Stimulated activated CD4-positive, alpha-beta T cell treated with anti-CD3 and anti-CD28 coated beads, TNF-alpha, amount 100 ng/mL, for 48 hours (primary cell): ENCODE measurements around the gene GPC6.

Source experiments
- DNase-seq, 3 donors: peaks; one replicate each; pipeline ENCODE4 v3.0.0-alpha.2; 2020; ENCODE audit warnings: low read depth in 3 of 3

Gene GPC6

DNA sequence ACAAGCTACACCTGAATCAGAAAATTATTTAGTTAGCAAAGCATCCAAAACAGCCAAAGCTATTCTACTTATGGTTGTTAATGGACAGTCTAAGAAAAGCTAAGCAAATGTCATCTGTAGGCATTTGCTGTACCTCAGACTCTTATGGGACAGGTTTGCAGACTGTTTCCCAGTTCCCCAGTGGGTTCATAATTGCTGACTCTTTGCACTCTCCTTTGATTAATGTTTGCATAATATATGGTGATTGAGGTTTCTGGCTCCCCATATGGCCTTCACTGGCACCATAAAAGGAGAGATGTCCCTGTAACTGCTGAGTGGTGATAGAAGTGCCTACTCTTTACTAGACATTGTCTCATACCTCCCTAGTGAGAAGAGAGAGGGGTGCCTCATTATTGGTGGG lies 142.1 kb downstream of the GPC6 start:
- no peak for DNase-seq

DNA sequence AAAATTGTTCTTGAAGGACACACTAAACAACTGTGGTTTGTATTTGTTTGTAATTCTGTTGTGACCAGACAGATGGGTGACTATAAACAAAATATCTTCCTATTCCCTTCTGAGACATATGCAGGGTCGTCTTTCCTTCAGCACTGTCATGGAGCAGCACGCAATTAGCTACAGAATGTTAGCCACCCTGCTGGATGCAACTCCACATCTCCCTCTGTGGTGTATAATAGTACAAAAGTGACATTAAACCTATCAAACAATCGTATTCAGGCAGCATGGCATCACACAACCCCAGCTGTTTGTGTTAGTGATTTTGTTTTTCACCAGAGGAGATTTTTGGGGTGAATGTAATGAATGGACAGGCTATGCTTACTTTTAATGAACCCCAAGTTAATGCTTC lies 146.2 kb downstream of the GPC6 start:
- no peak for DNase-seq

DNA sequence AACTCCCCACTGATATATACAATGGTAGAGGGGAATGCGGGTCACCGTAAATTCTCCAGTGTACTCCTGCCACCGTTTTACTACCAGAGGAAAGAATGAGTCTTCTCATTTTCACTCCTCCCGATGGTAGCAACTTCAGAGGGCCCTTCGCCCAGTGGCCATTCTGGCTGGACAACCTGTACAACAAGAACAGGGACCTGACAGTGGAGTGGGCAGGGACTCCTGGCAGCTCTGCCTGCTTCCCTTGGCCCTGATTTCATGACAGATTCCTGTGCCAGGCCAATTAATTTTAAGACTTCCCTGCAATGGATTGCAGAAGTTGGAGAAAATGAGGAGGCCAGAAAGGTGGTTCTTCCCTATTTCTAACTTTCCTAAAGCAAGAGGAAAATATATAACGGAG lies 148.9 kb downstream of the GPC6 start:
- no peak for DNase-seq

DNA sequence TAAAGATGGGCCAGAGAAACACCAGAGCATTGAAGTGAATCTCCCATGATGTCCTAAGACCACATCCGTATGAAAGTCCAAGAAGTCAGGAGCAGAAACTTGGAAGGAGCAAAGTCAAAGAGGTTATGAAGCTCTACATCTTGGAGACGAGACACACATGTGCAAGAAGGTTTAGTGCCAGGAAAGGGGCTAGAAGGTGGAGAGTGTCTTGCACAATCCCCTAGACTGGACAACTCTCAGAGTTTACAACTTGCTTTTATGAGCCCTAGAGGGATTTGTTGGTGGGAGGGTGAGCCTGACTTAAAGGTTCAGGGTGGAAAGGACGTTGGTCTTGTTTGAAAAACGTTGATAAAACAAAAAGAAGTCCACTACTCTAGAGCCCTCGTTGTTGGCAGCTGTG lies 150.6 kb downstream of the GPC6 start:
- no peak for DNase-seq

DNA sequence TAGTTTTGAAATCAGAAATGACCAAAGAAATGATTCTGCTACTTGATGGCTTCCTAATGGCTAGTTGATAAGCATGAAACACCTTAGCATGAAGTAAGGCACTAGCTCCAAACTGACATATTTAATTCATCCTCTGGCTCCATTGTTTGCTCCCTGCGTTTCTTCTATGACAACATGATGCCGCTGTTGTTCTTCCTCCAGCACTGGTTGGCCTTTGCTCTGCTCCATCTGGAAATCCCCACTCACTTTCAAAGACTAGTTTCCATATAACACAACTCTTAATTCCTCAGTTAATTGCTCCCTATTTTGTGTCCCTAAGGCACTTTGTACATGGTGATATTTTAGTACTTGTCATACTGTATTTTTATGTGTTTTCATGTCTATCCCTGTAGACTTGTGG lies 151.6 kb downstream of the GPC6 start:
- no peak for DNase-seq

DNA sequence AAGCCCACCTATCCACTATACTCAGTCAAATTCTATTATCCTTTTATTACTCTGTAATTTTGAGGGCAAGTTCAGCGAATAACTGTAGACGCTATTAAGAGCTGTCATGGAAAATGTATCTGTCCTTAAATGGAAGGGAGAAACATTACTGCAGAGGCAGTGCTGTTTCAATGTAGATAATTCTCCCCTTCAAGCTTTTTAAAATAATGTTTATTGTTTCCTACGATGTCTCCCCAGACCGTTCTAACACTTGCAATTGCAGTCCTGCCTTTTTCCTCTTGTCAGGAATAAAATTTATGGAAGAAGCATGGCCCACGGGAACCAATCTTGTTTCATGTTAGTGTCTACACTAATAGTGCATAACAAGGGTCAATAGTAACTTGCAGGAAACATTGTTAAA lies 159.5 kb downstream of the GPC6 start:
- DNase-seq = no peak

DNA sequence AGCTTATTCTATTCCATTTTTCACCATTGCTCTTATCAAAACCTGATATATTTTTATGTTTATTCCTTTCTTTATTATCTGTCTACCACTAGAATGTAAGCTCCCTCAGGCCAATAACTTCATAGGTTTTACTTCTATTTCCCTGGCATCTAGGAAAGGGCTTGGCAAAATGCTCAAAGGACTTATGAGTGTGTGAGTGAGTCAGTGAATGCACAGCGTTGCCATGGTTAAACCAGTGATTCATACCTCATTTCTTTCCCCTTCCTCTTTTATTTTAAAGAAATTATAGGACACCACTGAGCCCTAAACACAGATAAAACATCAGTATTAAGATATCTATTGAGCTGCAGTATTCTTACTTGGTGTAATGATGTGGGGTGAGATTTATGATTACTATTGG lies 162.1 kb downstream of the GPC6 start:
- DNase-seq = no peak

DNA sequence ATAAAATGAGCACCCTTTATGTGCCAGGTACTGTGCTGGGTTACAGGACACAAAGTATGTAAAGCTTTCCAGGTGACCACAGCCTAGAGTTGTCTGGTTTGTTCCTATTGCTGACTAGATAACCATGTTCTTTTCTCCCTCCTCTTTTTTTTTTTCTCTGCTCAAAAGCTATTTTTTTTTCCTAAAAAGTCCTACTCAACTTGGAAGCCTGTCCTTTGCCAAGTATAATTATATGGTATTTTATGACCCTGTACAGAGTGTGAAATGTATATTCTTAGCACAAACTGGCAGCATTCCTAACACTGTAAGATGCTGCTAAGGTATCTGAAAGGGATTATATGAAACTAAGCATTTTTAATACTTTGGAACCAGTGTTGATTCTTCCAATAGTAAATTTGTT lies 171.0 kb downstream of the GPC6 start:
- no peak for DNase-seq

DNA sequence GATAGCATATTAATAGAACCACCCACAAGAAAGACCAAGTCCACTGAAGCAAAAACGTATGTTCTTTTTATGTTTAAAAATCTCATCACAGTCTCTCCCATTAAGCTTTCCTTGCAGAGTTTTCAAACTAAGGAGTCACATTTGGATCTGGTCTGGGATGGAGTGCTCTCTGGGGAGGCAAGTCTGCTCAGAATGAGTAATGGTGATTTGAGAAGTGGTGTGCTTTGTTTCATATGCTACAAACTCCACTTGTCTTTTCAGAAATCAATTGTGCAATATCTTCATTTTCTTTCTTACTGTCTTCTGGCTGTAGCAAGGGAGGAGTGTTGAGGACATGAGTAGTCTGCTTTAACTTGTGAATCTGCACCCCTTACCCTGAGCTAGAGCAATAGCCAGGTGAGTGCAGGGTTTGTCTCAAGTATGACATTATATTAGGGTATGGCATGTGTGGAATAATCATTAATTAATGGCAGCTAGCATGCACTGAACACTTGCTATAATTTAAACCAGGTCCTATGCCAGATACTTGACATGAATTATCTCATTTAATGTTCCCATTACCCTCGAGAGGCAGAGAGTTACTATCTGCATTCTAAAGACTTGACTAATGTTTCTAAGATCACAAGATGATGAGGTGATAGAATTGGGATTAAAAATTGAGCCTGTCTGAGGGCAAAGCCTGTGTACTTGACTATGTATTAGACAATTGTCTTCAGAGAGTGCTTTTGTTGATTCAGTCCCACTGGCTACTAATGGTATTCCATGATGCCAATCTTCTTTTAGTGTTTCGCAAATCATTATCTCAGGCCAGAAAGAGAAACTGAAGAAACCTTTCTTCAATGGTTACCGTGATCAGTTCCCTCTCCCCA lies 171.8 kb downstream of the GPC6 start:
- DNase-seq = no peak

DNA sequence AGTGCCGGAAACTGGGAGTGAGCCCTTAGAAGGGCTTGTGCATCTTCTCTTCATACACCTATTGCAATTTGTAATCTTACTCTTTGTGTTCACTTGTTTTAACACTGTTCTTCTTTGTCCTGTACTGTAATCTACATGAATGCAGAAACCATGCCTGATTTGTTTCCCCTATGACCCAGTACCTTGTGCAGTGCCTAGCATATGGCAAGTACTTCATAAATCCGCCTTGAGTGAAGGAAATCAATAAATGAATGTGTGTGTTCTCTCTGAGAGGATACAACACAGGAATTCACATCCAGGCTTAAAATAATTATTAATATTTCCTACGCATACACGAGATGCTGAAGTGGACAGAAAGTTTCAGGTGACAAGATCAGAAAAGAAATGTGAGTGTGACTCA lies 172.6 kb downstream of the GPC6 start:
- no peak for DNase-seq

DNA sequence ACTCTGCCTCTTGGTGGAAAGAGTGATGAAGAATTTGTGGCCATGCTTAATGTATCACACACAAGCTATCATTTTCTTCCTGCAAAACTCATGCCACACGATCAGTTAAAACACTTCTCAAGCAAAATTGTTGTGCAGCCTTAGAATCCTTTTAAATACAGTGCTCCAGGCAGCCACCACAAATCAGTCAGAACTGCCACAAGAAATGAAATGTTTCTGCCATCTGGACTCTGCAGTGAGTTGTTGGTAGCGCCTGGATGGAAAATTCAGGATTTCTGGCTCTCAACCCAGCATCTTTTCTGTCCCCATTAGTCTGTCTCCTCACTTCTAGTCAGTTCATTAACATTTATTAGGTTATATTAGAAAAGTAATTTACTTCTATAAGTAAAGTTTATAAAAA lies 179.5 kb downstream of the GPC6 start:
- DNase-seq = no peak

DNA sequence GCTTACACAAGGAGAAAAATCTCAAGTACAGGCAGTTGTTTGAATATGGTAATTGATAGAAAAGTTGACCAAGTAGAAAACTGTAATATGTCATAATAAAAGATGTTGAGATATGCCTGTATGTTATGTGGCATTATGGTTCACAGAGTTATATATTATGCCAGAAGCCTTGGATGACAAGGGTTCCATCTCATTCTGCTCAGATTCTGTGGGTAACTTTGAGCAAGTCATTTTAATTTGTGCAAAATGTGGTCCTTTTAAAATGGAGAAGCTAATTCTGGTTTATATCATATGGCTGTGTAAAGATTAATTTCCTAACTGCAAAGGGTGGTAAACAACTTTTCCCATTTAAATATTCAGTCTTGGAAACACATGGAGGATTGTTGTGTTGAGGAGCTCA lies 180.9 kb downstream of the GPC6 start:
- no peak for DNase-seq

DNA sequence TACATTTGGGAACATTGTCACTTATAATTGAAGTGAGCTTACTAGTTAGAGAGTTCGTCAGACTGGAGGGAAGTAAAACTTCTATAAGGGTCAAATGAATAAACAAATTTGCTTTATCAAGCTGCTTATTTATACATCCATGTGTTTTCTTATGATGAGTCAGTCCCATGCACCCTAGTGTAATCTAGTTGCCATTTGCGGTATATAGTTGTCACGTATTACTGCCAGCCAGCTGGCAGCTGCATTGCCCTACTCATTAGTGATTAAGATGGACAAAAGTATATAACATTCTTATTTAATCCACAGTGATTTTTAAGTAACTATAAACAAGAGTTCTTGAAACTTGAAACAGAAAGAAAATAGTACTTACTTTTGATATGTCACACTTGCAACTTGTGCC lies 182.4 kb downstream of the GPC6 start:
- no peak for DNase-seq

DNA sequence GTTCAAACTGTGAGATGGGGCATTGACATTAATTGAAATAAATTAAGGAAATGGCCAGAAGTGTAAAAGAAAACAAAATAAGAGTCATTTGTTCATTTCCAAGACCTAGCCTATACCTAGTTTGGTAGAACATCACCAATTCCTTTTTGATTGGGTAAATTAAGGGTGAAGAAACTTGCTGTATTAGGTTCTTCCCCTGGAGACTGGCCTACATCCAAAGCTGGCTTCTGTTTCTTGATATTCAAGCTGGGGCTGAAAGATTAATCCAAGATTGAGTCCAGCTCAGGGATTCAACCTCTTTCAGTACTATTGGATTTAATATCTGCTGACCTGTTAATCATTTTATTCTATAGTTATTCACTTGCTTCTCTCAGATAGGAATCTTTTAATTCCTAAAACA lies 183.2 kb downstream of the GPC6 start:
- no peak for DNase-seq

DNA sequence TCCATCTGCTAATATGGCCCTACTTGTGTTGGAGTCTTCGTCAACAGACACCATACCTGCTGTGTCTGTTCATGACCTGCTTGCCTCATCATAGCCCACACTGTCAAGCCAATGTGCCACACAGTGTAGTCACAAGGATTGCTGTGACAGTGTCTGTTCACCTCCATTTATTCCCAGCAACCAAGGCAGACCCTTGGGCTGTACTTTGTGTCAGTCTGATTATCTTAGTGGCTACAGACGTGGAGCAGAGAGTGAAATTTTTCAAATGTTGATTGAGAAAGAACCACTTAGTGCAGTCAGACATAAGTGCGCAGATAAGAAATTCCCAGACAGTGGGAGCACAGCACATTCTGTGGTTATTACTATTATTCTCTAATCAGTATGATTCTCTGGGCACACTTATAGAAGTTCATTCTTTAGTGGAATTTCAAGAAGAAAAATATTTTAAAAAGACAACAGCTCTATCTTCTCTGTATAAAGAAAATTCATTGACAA lies 184.6 kb downstream of the GPC6 start:
- no peak for DNase-seq

DNA sequence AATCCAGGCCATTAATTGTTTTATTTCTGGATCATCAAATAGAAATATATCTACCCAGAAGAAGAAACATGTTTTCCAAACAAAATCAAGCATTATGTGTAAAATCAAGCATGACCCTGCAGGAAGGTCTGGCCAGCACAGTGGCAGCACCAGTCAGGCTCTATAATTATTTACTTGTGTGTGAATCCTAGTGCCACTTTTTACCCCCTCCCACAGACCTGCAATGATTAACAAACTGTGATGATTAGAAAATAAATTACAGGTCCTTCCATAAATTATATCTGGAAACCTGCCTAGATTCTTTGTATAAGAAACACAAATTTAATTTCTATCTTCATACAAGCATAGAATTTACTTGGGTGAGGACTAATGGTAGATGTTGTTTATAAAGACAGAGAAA lies 186.1 kb downstream of the GPC6 start:
- DNase-seq = no peak

DNA sequence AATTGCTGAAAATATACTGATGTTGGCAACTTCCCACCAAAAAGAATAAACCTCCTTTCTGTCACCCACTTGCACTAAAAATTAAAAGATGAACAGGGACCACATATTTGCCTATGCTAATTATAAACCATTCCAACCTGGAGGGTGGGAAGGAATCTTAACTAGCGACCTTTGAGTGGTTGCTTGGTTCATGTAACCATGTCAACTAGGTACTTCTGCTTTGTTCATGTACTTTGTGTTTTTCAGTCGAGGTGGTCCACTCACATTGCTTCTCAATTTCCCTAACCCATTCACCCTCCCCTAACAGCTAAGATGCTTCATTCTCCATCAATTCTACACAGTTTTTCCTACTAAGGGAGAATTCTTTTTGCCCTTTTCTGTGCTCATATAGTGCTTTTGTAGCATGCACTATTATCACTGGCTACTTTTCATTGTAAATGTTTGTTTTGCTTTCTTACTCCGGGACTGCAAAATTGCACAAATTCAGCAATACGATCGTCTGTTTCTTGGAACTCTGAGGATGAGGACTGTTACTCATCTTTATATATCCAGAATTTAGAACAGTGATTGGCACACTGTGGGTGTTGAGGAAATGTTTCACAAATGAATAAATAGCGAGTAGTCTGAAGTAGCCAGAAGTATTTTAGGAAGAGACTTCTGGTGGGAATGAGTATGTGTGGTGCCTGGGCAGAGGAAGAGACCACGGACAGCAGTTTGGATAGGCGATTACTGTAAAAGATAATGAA lies 187.5 kb downstream of the GPC6 start:
- no peak for DNase-seq

DNA sequence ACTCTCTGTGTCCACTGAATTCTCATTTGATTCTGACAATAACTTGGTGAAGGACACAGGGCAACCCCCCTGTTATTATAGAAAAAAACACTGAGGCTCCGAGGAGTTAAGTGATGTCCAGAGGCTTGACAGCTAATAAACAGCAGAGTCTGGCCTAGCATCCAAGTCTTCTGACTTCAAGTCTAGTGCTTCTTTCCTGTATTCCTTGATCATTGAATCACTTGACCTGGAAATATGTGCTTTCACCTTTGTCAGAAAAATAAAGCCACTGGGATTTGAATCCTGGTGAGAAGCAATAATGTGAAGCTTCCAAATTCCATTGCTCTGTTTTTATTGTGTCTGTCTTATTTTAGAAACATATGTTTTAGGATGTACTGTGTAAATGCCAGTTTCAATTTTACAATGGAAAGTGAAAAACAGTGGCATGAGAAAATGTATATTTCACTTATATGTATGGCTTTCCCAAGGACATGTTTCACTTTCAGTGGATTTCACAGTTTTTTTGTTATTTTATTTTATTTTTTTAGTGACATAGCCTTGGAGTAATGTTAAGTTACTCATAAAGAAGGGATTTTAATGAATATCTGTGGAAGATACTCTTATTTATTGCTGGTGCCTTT lies 190.2 kb downstream of the GPC6 start:
- DNase-seq = no peak

DNA sequence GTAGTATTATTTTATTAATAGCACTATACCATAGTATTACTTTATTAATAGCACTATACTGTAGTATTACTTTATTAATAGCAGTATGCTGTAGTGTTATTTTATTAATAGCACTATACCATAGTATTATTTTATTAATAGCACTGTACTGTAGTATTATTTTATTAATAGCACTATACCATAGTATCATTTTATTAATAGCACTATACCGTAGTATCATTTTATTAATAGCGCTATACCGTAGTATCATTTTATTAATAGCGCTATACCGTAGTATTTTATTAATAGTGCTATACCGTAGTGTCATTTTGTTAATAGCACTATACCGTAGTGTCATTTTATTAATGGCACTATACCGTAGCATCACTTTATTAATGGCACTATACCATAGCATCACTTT lies 191.8 kb downstream of the GPC6 start:
- DNase-seq = no peak

DNA sequence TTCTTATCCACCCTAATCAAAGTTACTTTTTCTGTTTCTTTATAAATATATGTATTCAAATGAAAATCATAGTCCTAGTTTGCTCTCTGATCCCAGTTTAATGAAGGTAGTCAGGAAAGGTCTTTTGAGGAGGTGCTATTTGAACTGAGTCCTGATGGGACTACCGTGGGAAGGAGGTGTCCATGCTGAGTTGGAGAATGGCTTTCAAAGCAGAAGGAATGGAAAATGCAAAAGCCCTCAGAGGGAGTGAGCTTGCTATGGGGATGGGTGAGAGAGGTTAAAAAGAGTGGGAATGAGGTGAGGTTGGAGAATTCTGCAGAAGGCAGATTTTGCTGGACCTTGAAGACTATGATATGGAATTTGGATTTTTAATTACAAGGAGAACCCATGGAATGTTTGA lies 193.6 kb downstream of the GPC6 start:
- no peak for DNase-seq

DNA sequence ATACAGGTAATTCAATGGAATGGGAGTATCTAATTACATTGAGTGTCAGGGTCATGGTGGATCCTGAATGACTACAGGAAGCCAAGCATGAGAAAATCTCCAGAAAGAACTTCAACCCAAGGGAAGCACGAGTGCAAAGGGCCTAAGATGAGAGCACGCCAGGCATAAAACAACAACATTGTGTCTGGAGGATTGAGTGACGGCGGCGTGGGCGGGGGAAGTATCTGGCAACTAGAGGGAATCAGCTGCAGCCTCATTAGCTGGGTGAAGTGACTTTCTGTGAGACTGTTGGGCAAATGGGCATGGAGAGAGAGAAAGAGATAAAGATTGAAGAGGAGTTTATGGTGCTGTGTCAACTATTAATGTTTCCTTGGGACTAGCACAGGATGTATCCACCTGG lies 194.3 kb downstream of the GPC6 start:
- no peak for DNase-seq

DNA sequence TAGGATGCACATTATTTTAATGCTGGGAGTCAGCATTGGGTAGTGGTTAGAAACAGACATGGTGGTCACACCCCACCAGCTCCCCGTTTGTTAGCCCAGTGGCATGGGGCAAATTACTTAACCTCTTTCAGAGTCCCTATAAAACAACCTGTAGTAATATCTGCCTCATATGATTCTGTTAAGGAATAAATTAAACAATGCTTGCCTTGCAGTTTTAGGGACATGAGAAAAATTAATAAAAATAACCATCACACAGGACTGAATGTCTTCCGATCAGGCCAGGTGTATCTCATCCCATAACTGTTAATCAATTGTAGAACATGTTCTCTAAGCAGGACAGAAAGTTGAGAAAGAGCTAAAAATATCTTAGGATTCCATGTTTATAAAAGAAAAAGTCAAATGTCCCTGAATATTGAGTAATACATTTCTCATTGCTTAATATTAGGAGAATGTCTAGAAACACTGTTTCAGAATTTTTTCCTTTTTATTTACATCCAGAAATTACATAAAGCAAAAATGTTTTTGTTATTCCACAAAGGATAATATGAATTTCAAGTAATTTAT lies 196.5 kb downstream of the GPC6 start:
- no peak for DNase-seq
